ENCODE measurements around the gene OR14K1. TPM values are rescaled to one million over a fixed set of nuclear protein-coding genes. Genes with fewer than 3 reads are reported as not detected.
"Not testable (repeated sequence)": the region's sequence is repeated elsewhere in the genome, so short reads cannot be mapped to it uniquely, and the experiment has no call there.

OR14K1 gene
- total RNA-seq, 4 donors from 2014 or later: 0.82 to 1.4 TPM; not detected in 2

DNA sequence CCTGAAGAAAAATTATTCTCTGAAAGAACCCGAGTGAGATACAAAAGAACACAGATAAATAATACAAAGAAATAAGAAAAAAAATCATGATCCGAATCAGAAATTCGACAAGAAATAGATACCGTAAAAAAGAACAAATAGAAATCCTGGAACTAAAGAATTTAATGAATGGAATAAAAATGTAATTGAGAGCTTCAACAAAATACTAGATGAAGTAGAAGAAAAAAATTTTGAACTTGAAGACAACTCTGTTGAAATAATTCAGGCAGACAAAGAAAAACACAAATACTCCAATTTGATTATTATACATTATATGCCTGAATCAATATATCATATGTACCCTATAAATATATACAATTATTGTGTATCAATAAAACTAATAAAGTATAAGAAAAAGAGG is 17.2 kb upstream of the OR14K1 start:
- intact Hi-C loops (cut with DNase I; ENCODE audit: low total_unique reads): no loop called here
- TF ChIP-seq CTCF (IDR thresholded peaks at IDR 0.05) (no peak), EP300 (IDR thresholded peaks at IDR 0.05; ENCODE audit: low read depth) (no peak), POLR2A (IDR thresholded peaks at IDR 0.05) (no peak), POLR2AphosphoS5 (IDR thresholded peaks at IDR 0.05) (no peak)
- H3K36me3 ChIP-seq: no peaks in the 10 kb centered on the region
- DNase-seq: no peak
- H3K27me3 ChIP-seq: no peaks in the 10 kb centered on the region
- H3K4me1 ChIP-seq: no peaks in the 10 kb centered on the region
- 93 to 96% methylated on average over 4 of the region's 4 CpGs for WGBS, 2 donors (ENCODE audit: low coverage in 1 of 2)
- H3K27ac ChIP-seq: no peak overlapping the region
- in situ Hi-C loops (cut with MboI; ENCODE audit: low pct_ligation_motif_present in 1 of 4, low pct_unique_long_range_greater_than_20kb in 1 of 4, low sequenced_read_pairs in 3 of 4): no loop called here
- H3K9me3 ChIP-seq: no peaks in the 10 kb centered on the region
- no peak overlapping the region for H3K4me3 ChIP-seq

DNA sequence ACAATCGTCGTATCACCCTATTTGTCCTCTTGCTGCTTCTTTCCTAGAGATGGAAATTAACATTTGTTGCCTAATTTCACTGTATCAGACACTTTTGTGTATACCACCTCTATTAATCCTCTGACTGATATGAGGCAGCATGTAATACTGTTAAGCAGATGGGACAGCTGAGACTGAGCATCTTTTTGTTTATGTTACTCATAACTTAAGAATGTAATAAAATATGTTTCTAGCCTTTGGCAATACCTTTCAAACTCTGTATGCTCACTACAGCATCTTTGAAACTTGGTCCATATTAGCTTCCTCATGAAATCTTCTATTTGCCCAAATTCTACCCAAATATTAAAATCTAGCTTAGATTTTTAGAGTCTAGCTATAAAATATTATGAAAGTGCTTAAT is 2.3 kb downstream of the OR14K1 start:
- intact Hi-C loops (cut with DNase I; ENCODE audit: low total_unique reads): no loop called here
- TF ChIP-seq CTCF (IDR thresholded peaks at IDR 0.05) (no peak), POLR2A (IDR thresholded peaks at IDR 0.05) (no peak), EP300 (IDR thresholded peaks at IDR 0.05; ENCODE audit: low read depth) (no peak), POLR2AphosphoS5 (IDR thresholded peaks at IDR 0.05) (no peak)
- Histone ChIP-seq H3K9me3 (no peaks in the 10 kb centered on the region), H3K4me1 (no peaks in the 10 kb centered on the region), H3K36me3 (no peaks in the 10 kb centered on the region), H3K27ac (no peak overlapping the region), H3K27me3 (no peaks in the 10 kb centered on the region), H3K4me3 (no peak overlapping the region)
- in situ Hi-C loops (cut with MboI; ENCODE audit: low pct_ligation_motif_present in 1 of 4, low pct_unique_long_range_greater_than_20kb in 1 of 4, low sequenced_read_pairs in 3 of 4): no loop called here
- 86 to 88% methylated on average over 2 of the region's 2 CpGs for WGBS, 2 donors (ENCODE audit: low coverage in 1 of 2)
- DNase-seq: no peak

DNA sequence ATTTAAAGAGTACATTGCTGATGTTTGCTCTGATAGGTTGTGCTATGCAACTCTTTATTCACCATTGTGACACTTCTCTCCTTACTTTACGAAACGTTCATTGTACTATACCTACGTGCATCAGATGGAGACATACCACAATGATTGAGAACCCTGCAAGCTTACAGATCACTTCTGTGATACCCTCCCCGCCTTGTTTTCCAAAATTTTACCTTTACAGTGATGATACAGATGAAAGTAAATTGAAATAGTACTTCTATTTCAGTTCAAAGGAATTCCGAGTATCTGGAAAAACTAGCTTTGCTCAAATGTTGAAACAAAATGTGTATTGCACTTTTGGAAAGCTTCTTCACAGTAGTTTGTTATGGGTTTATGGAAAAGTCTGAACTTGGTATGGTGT is 3.3 kb downstream of the OR14K1 start:
- 82% methylated on average over 5 of the region's 5 CpGs for WGBS, 2 donors (ENCODE audit: low coverage in 1 of 2)
- no peaks in the 10 kb centered on the region for H3K9me3 ChIP-seq
- no peak overlapping the region for H3K4me3 ChIP-seq
- no peak for DNase-seq
- no peaks in the 10 kb centered on the region for H3K4me1 ChIP-seq
- in situ Hi-C loops (cut with MboI; ENCODE audit: low pct_ligation_motif_present in 1 of 4, low pct_unique_long_range_greater_than_20kb in 1 of 4, low sequenced_read_pairs in 3 of 4) (no loop called here), intact Hi-C loops (cut with DNase I; ENCODE audit: low total_unique reads) (no loop called here)
- no peaks in the 10 kb centered on the region for H3K27me3 ChIP-seq
- no peaks in the 10 kb centered on the region for H3K36me3 ChIP-seq
- TF ChIP-seq EP300 (IDR thresholded peaks at IDR 0.05; ENCODE audit: low read depth) (no peak), POLR2A (IDR thresholded peaks at IDR 0.05) (no peak), POLR2AphosphoS5 (IDR thresholded peaks at IDR 0.05) (no peak)
- no peak overlapping the region for H3K27ac ChIP-seq

- intact Hi-C loops (cut with DNase I; ENCODE audit: low total_unique reads); H3K36me3 ChIP-seq; in situ Hi-C loops (cut with MboI; ENCODE audit: low pct_ligation_motif_present in 1 of 4, low pct_unique_long_range_greater_than_20kb in 1 of 4, low sequenced_read_pairs in 3 of 4); H3K27me3 ChIP-seq; H3K9me3 ChIP-seq; H3K27ac ChIP-seq; H3K4me3 ChIP-seq; H3K4me1 ChIP-seq; DNase-seq: not testable (repeated sequence)
- 60 to 65% methylated on average over 3 of the region's 3 CpGs for WGBS, 2 donors (ENCODE audit: low coverage in 1 of 2)
Observed at GRCh38 chr1:247742215-247742760, 3.9 kb downstream of the OR14K1 start.

DNA sequence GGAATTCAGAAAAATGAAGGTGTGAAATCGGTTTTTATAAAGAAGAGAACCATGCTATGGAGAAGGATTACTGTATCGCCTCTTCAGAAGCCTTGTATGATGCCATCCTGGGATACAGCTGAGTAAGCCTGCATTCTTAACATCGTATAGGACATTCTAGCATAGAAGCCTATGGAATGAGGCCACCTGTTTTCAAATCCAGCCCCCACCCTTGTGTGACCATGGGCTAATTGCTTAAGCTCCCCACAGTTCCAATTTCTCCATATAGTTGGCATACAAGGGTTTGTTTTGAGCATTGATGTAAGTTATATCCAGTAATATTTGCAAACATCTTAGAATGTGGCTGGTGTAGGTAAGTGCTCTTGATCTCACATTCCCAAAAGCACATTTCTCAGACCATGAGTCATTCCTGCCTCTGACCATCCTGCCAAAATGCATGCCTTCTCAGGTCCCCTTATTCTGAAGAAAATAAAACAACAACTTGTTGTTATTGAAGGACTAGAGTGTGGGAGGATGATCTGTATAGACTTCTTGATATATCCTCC is 8.0 kb downstream of the OR14K1 start:
- Histone ChIP-seq H3K27ac (no peak overlapping the region), H3K4me3 (no peak overlapping the region), H3K27me3 (no peaks in the 10 kb centered on the region), H3K9me3 (no peaks in the 10 kb centered on the region), H3K4me1 (no peaks in the 10 kb centered on the region), H3K36me3 (no peaks in the 10 kb centered on the region)
- in situ Hi-C loops (cut with MboI; ENCODE audit: low pct_ligation_motif_present in 1 of 4, low pct_unique_long_range_greater_than_20kb in 1 of 4, low sequenced_read_pairs in 3 of 4) (no loop called here), intact Hi-C loops (cut with DNase I; ENCODE audit: low total_unique reads) (no loop called here)
- WGBS, 2 donors (ENCODE audit: low coverage in 1 of 2): 77 to 89% methylated on average over 3 of the region's 3 CpGs
- no peak for DNase-seq
- TF ChIP-seq POLR2AphosphoS5 (IDR thresholded peaks at IDR 0.05) (no peak), EP300 (IDR thresholded peaks at IDR 0.05; ENCODE audit: low read depth) (no peak), CTCF (IDR thresholded peaks at IDR 0.05) (no peak), POLR2A (IDR thresholded peaks at IDR 0.05) (no peak)

All from transverse colon (tissue), 4 donors.